Activated T-helper 1 cell treated with anti-CD3 and anti-CD28 coated beads, Interleukin-2, amount 50 U/mL, for 16 hours (primary cell): Measurements from ENCODE around the gene TXNRD1.
"Not testable (repeated sequence)": the region's sequence is repeated elsewhere in the genome, so short reads cannot be mapped to it uniquely, and the experiment has no call there.

Experiments used
- DNase-seq, 2 donors: peaks; one replicate each; pipeline ENCODE4 v3.0.0-alpha.2; 2020; ENCODE audit warnings: low read depth in 1 of 2, low spot score in 1 of 2

TXNRD1 gene

DNA sequence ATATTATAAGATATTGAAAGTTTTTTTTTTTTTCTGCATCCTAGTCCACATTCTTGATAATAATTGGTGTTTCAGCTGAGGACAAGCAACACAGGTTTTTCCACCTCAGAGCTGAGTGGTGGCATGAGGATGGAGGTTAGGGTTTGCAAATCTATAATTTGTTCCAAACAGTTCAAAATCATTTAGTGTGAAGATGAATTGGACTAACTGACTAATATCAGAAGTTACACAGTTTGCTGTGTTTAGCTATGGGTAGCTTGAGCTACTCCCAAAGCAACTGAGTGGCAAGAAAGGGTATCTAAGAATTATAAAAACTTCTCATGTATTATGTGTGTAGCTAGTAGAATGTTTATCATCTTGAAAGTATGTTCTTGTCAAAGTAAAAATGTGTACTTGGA is 105.0 kb downstream of the TXNRD1 start:
- DNase-seq, result no peak

DNA sequence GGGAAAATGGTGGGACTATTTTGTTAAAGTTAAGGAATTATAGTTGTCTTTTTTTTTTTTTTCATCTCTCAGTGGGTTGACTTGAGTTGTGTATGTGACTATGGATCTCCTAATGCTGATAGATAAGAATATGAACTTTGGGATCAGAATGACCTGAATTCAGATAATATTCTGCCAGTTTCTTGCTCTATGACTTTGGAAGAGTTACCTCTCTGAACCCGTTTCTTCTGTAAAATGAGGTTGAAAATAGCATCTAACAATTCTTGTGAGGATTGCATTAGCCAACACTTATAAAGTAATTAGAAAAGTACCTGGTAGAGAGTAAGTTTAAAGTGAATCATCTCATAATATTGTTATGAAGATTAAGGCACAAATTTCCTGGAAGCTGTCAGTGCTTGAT is 106.4 kb downstream of the TXNRD1 start:
- DNase-seq, result no peak

DNA sequence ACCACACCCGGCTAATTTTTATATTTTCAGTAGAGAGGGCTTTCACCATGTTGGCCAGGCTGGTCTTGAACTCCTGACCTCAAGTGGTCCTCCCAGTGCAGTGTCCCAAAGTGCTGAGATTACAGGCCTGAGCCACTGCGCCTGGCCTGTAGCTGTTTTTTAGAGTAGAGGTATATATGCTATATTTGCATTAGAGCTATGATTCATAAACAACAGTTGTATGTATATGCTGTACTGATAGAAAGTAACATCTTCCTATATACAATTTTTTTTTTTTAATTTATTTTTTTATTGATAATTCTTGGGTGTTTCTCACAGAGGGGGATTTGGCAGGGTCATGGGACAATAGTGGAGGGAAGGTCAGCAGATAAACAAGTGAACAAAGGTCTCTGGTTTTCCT is 107.0 kb downstream of the TXNRD1 start:
- not testable (repeated sequence) for DNase-seq

DNA sequence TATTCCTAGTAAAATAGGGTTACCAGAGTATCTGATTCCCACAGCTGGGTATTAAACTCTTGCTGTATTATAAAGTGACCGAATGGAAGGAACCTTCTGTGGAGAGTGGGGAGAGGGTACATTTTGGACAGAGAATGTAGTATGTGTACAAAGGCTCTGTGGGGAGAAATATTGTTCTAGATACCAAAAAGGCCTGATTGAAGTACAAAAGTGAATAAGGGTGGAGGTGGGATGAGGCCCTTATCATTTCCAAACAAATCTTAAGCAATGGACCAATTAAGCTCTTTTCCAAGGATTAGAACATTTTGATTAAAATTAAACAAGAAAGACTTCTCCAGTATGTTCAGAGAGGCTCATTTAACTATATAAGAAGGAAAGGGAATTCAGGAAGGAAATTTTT is 108.3 kb downstream of the TXNRD1 start:
- DNase-seq, result no peak

DNA sequence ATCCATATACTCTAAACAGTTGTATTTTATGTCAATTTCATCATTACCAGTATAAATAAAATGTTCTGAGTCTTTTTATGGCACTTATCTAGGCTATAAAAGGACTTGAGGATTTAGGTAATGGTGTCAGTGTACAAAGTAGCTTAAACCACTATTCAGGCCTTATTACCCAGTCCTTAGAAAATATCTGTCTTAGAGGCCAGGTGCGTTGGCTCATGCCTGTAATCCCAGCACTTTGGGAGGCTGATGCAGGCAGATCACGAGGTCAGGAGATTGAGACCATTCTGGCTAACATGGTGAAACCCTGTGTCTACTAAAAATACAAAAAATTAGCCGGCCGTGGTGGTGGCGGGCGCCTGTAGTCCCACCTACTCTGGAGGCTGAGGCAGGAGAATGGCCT is 112.7 kb downstream of the TXNRD1 start:
- DNase-seq, result not testable (repeated sequence)

DNA sequence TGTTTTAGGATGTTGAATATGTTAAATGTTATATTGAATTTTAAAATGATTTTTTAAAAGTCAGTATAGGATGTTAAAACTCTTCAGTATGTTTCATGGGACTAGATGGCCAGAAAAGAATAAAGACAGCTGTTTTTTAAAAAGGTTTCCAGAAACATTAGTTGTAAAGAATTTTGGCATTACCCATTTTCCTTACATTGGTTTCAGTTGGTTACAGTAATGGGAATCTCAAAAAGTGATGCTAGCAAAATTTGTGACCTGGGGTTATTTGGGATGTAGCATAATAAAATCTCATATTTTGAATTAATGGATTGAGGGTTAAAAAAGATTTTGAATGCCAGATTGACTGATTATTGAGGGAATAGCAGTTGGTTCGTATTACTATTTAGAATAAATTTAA is 113.2 kb downstream of the TXNRD1 start:
- no peak for DNase-seq

DNA sequence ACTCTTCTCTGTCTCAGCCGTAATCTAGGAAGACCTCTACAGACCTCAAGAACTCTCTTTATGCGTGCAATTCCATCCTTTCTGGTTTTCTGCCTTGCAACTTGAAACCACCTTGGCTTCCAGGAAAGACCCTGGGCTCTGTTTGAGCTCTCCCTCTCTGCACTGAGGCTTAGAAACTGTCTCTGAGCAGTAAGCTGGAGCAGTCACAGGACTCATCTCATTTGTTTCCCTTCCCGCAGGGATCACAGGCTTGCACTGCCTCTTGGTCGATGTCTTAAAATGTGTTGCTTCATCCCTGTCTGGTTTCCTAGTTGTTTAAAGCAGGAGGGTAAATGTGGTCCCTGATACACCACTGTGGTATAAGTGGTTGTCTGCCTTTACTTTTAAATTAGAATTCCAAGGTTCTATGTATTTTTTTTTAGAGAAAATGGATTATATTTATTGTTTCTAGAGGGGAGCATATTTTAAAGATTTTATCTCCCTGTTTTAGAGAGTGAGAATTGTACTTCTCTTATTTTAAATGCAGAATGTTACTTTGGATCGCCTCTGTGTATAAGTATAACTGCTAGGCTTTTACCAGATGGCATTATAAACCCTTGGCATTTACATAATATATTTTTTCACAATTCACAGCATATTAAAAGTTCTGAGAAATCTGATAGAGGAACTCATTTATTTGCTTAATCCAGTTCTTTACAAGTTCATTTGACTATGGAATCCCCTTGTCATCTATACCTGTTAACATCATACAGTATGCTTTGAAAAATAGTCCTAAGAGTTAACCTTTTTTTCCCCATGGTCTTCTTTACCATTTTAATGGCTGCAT is 114.3 kb downstream of the TXNRD1 start:
- no peak for DNase-seq

DNA sequence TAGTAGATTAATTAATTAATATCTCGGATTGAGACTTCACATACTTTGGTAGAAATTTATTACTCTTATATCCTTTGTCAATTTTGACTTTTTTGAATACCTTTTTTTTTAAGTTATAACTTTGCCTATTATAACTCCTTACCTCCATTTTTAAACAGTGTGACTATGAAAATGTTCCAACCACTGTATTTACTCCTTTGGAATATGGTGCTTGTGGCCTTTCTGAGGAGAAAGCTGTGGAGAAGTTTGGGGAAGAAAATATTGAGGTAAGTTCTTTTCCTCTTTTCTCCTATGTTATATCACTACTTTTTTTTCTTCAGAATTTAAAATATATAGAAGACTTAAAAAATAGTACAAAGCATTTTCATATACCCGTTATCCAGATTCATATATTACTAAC is 115.8 kb downstream of the TXNRD1 start:
- DNase-seq, result no peak

DNA sequence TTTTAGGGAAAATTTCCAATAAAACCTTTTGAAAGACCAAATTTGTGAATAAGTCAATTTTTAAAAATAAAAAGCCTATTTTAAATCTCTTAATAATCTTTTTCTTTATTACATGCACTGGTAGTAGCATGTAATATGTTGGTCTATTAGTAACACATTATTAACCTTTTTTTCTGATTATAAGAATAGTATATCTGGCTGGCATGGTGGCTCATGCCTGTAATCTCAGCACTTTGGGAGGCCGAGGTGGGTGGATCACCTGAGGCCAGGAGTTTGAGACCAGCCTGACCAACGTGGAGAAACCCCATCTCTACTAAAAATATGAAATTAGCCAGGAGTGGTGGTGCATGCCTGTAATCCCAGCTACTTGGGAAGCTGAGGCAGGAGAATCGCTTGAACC is 116.7 kb downstream of the TXNRD1 start:
- not testable (repeated sequence) for DNase-seq

DNA sequence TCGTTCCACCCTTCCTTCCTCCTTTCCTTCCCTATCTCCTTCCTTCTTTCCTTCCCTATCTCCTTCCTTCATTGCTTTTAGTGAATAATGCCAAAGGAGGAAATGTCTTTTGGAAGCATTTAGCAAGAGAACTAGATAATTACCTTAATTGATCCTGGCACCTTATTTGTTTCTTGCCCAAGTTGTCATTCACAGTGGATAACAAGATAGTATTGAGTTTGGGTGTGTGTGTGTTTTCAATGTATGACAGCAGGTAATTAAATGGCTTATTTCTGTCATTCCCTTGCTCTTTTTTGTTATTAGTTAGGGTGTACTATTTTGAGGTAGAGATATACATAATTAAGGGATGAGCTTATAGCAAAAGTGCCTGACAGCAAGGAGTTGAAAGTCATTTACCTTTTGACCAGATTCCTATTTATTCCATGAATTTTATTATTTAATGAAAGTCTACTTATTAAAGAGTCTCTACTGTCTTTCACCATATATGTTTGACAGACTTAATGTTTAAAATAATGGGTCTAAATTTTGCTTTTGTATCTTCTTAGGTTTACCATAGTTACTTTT is 118.2 kb downstream of the TXNRD1 start:
- no peak for DNase-seq

DNA sequence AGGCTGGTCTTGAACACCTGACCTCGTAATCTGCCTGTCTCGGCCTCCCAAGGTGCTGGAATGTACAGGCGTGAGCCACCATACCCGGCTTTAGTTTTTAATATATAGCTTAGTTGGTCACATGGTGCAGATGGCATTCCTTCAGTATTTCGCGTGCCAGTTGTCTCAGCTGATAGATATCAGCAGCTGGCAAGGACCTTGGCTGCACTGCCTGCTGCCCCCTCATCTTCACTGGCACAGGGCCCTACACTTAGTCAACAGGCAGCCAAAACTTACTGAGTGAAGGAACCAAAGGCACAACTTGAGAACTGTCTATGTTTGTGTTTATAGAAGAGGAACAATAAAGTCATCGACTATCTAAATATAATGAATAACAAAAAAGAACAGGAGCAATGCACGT is 119.0 kb downstream of the TXNRD1 start:
- DNase-seq, result no peak

DNA sequence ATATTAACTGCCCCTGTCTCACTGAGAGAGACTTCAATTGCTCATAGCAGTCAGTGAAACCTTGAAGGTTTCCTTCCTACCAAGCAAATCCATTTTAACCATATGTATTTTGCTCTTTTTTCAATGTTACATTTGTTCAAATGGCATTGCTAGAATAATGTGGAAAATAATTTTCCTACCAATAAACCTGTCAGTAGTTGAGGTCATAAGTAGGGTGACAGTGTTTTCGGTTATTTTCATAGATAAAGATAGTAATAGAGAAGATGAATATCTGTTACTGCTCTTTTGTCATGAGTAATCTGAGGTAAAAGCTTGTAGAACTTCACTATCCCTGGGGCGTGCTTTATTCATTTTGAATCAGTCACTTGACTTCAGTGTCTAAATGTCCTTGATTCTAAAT is 120.5 kb downstream of the TXNRD1 start:
- DNase-seq, result no peak

DNA sequence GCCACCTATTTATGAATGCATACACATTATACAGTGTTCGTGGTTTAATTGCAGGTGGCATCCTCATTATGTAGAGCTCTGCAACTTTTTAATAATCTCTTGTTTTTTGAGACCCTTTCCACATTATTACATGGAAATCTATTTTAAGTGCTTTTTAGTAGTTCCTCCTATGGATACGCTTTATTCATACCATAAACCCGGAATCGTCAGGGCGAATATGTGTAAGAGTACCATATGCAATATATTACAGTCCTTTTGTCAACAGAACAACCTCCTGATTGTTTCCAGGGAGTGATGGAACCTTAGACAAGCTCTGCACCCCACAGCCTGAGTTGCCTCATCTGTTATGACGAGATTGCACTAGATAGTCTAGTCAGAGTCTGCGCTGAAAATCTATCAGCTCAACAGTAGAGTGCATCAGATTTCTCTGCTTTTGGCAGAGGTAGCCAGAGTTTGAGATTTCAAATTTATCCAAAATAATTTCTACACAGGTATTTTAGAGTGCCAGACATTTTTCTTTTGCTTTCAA is 121.5 kb downstream of the TXNRD1 start:
- no peak for DNase-seq

DNA sequence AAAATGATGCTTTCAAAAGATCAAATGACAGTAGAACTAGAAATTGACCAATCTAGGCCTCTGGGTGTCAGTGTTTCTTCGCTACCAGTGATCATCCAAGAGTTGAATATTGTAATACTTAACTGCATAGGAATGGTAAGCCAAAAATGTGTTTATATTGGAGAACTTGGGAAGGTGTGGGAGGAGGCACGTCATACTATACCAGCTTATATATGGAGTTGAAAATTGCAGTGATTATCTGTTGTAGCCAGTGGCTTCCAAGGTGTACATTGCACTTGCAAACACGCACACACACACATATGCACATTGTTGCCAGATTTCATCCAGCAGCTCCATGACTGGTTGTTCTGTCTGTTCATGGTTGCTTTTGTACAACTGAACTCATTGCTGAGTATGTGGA is 124.1 kb downstream of the TXNRD1 start:
- DNase-seq, result no peak

DNA sequence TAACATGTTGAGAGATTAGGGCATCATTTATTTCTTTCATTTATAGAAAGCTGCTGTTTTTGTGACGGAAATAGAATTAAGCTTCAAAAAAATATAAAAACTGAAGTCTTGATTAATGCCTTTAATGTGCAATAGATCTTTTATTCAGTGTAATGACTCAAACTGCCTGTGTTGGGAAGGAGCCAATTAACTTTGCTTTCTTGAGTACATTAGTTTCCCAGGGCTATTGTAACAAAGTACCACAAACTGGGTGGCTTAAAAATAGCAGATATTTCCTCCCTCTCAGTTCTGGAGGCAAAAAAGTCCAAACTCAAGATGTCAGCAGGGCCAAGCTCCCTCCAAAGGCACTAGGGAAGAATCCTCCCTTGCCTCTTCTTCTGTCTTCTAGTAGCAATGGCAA is 124.6 kb downstream of the TXNRD1 start:
- no peak for DNase-seq

DNA sequence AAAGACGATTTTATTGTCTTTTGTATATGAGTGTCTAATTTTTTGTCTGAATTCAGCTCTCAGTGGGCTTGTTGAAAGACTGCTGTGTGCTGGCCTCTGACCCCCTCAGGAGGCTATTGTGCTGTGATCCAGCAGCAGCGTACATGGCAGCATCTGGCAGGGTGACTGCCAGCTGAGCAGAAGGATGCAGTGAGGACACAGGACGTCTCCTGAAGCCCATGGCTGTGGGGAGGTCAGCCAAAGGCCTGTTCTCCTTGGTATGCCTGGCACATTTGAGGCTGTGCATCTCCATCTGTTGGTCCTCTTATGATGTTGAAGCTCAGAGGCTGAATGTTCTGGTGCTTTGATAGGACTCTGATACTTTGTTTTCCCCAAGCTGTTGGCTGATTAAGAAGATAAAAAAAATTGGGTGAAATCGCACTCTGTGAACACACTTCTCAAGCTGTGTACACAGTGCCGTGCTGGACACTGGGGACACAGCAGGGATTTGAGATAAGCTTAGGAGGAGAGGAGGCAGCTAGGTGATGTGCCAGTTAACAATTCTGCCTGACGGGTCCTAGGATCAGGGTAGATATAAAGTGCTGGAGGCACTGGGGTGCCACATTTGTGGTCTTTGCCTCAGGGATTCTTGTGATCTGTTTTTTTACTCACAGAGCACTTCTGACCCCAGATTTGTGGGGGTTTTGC is 125.5 kb downstream of the TXNRD1 start:
- DNase-seq, result no peak

DNA sequence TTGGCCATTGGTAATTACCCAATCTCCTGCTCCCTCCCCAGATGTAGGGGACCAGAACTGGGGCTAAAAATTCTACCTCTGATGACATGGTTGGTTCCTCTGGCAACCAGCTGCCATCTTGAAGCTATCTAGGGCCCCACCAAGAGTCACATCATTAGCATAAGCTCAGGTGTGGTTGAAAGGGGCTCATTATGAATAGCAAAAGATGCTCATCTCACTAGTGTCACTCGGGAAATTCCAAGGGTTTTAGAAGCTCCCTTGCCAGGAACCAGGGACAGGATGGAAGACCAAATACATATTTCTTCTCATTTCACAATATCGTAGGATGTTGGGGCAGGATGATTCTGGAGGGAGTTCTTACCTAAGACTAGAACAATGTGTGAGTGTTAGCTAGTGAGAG is 126.6 kb downstream of the TXNRD1 start:
- no peak for DNase-seq

DNA sequence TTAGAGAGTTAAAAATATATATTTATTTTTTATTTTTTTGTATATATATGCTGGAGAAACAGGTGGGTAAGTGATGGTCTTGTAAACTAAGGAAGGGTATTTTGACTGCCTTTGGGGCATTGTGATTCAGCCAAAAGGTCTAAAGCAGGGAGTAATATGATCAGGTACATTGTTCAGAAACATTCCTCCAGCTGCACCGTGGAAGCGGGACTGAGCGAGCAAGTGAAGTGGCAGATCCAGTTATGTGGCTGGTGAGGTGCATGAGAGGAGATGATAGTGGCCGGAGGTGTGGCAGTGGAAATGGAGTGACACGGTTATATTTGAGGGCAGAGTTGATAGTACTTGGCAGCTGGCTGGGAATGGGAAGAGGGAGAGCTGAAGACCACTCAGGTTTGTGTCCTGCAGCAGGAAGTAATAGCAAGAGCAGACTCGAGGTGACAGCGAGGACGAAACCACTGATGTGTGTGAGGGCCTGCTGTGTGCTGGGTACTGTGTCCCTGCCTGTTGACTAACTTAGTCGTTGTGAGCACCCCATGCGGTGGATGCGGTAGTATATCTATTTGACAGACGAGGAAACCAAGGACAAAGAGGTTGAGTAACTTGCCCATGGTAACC is 127.2 kb downstream of the TXNRD1 start:
- no peak for DNase-seq

DNA sequence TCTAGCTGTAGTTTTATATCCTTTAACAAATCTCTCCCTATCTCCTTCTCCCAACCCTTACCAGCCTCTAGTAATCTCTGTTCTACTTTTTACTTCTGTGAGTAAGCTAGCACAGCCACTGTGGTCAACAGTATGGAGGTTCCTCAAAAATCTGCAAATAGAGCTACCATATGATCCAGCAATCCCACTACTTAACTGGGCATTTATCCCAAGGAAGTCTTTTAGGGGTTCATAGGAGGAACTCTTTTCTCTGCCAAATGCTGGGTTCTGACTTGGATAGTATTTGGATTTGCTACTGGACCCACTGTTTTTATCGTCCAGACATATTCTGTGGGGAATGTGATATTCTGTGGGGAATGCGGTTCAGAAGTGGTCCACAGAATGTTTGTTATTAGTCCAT is 129.1 kb downstream of the TXNRD1 start:
- DNase-seq, result no peak

DNA sequence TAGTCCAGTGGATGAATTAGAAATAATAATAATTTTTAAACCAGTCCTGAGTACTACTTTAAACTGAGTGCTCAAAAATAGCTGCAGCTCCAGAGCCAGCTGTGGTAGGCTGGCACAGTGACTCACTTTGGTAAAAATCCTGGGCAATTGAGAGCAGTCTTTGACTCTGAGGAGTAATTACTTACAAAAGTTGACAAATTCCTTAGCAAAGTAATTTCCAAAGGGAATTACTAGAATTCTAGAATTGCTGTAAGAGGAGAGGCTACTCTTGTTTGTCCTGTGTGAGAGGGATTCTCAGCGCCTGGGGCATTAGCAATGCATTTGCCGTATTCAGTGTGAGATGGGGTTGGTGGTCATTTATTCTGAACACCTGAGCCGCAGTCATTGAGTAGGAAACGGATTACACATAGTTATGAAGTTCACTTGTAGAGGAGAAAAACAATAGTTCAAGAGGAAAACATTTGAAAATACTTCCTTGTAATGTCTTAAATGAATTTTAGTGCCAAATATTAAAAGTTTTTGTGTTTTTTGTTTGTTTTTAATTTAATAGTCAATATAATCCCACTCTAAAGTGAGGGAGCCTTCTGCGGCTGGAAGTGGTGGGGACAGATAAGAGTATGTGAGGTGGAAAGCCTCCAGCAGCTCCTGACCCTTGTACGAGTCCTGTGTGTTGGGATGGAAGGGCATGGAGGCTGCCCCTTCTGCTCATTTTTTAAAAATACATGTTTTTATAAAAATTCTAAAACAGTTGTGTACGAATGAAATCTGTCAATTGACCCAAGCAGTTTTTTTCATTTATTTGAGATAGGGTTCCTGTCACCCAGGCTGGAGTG is 129.9 kb downstream of the TXNRD1 start:
- no peak for DNase-seq
